Tibial nerve (tissue), 4 donors: ENCODE measurements around the gene CPA4. TPM values are rescaled to one million over a fixed set of nuclear protein-coding genes. Genes with fewer than 3 reads are reported as not detected.
"Not testable (repeated sequence)": the region's sequence is repeated elsewhere in the genome, so short reads cannot be mapped to it uniquely, and the experiment has no call there.

Source experiments
- DNase-seq, 2 donors: peaks; one replicate each; pipeline ENCODE4 v3.0.0-alpha.2; 2019; ENCODE audit warnings: low spot score in 2 of 2
- H3K27ac ChIP-seq, 4 donors: fragments of 200-600 bp; sonication (generic) in 3 of 4; one replicate each; pipeline ENCODE4 v1.5.1; 2017 to 2019; ENCODE audit warnings: mild to moderate bottlenecking in 1 of 4
- H3K27me3 ChIP-seq, 2 donors: fragments of 200-600 bp; sonication (generic) in 1 of 2; one replicate each; pipeline versions ENCODE4 v1.5.1 to v1.6.0; 2017 to 2019
- H3K36me3 ChIP-seq, 3 donors: fragments of 200-600 bp; sonication (generic); one replicate each; pipeline ENCODE4 v1.5.1; 2018 to 2019
- H3K4me1 ChIP-seq, 4 donors: fragments of 200-600 bp; sonication (generic) in 3 of 4; one replicate each; pipeline ENCODE4 v1.5.1; 2017 to 2019
- H3K4me3 ChIP-seq, 4 donors: fragments of 200-600 bp; sonication (generic) in 3 of 4; one replicate each; pipeline ENCODE4 v1.5.1; 2017 to 2019; ENCODE audit warnings: mild to moderate bottlenecking in 1 of 4, moderate library complexity in 1 of 4
- H3K9me3 ChIP-seq, 4 donors: fragments of 200-600 bp; sonication (generic) in 3 of 4; one replicate each; pipeline ENCODE4 v1.5.1; 2017 to 2019
- CTCF ChIP-seq, 5 experiments: fragments of 200-600 bp in 3 of 5; fragments of 450-650 bp in 2 of 5; sonication (generic) in 3 of 5; IDR thresholded peaks; one replicate each; pipeline ENCODE4 v1.5.1; 2016 to 2019; ENCODE audit warnings: antibody characterized with exemption in 5 of 5, mild to moderate bottlenecking in 3 of 5, moderate library complexity in 2 of 5
- EP300 ChIP-seq, 2 donors: sonication (generic); formaldehyde crosslinking; IDR thresholded peaks; one replicate each; pipeline ENCODE4 v1.6.1; 2017; ENCODE audit warnings: antibody characterized with exemption in 2 of 2, mild to moderate bottlenecking in 1 of 2
- POLR2A ChIP-seq, 2 donors: fragments of 450-650 bp; IDR thresholded peaks; one replicate each; pipeline ENCODE4 v1.6.1; 2017; ENCODE audit warnings: antibody characterized with exemption in 2 of 2, mild to moderate bottlenecking in 2 of 2, moderate library complexity in 2 of 2
- WGBS, 2 donors: methylation state at CpG; one replicate each; pipeline ENCODE4 v1.1.5; 2018; 5-methylcytosine and 5-hydroxymethylcytosine counted together
- total RNA-seq, 4 donors: library from RNA; depleted of rRNA; stranded (reverse); fragments of >200 nt; gene quantifications; one replicate each; pipeline ENCODE4 v1.1.0, GENCODE V29; 2016

Gene CPA4
- total RNA-seq, result 1 to 10 TPM in 1 of 4 donors, not detected in 3; 5.4 TPM

- Histone ChIP-seq H3K4me1 (peaks cover 0 to 8% (median 0%) of the 10 kb centered on the region in 4 donors), H3K27me3 (no peaks in the 10 kb centered on the region), H3K27ac (peak within 1 kb of the TSS in 1 of 4 donors; percentile 6), H3K9me3 (no peaks in the 10 kb centered on the region), H3K36me3 (no peaks in the 10 kb centered on the region), H3K4me3 (no peak within 1 kb of the TSS)
- TF ChIP-seq CTCF (IDR thresholded peaks at IDR 0.05) (no peak), EP300 (IDR thresholded peaks at IDR 0.05) (peak in 1 of 2 donors; percentile 42)
- WGBS, 2 donors, result 31 to 50% methylated on average over 1 of the region's 1 CpG
- DNase-seq, result peak in 1 of 2 donors; percentile 46
Observed at GRCh38 chr7:130292682-130293257, at the start of gene CPA4. TSS of gene CPA4 (plus strand) at chr7:130293161. CDS start at chr7:130293181, 20 bp downstream.

GRCh38 chr7:130243486-130243885 lies 49.5 kb upstream of the CPA4 start:
- H3K27me3 ChIP-seq, H3K4me1 ChIP-seq, DNase-seq, H3K27ac ChIP-seq, H3K9me3 ChIP-seq, H3K4me3 ChIP-seq, H3K36me3 ChIP-seq: not testable (repeated sequence)
- WGBS, 2 donors, result 0 to 5% methylated on average over 1 of the region's 1 CpG

- not testable (repeated sequence) for H3K4me3 ChIP-seq, H3K27me3 ChIP-seq, H3K36me3 ChIP-seq, DNase-seq, H3K9me3 ChIP-seq, H3K27ac ChIP-seq, H3K4me1 ChIP-seq
- 93 to 96% methylated on average over 1 of the region's 1 CpG for WGBS, 2 donors
Observed at GRCh38 chr7:130246491-130246890, 46.5 kb upstream of the CPA4 start.

- H3K27ac ChIP-seq, DNase-seq, H3K36me3 ChIP-seq, H3K4me1 ChIP-seq, H3K27me3 ChIP-seq, H3K4me3 ChIP-seq: not testable (repeated sequence)
- 91 to 99% methylated on average over 5 of the region's 5 CpGs for WGBS, 2 donors
- H3K9me3 ChIP-seq, result peaks cover 0 to 16% (median 0%) of the 10 kb centered on the region in 4 donors
Observed at GRCh38 chr7:130248842-130249241, 44.1 kb upstream of the CPA4 start.

- WGBS, 2 donors, result 93 to 98% methylated on average over 3 of the region's 3 CpGs
- not testable (repeated sequence) for H3K27me3 ChIP-seq, H3K36me3 ChIP-seq, DNase-seq, H3K4me3 ChIP-seq, H3K4me1 ChIP-seq, H3K27ac ChIP-seq
- peaks cover 0 to 21% (median 0%) of the 10 kb centered on the region in 4 donors for H3K9me3 ChIP-seq
Observed at GRCh38 chr7:130249626-130250025, 43.3 kb upstream of the CPA4 start.

GRCh38 chr7:130254555-130254954 lies 38.4 kb upstream of the CPA4 start:
- H3K27me3 ChIP-seq, result no peaks in the 10 kb centered on the region
- peaks cover 0 to 55% (median 9%) of the 10 kb centered on the region in 4 donors for H3K9me3 ChIP-seq
- no peak for DNase-seq
- 87 to 94% methylated on average over 6 of the region's 6 CpGs for WGBS, 2 donors
- no peaks in the 10 kb centered on the region for H3K4me1 ChIP-seq
- no peaks in the 10 kb centered on the region for H3K36me3 ChIP-seq
- no peak overlapping the region for H3K27ac ChIP-seq
- no peak overlapping the region for H3K4me3 ChIP-seq
- no peak for TF ChIP-seq CTCF (IDR thresholded peaks at IDR 0.05)
- no peak for TF ChIP-seq EP300 (IDR thresholded peaks at IDR 0.05)
- no peak for TF ChIP-seq POLR2A (IDR thresholded peaks at IDR 0.05)

GRCh38 chr7:130256704-130257103 lies 36.3 kb upstream of the CPA4 start:
- no peaks in the 10 kb centered on the region for H3K4me1 ChIP-seq
- TF ChIP-seq CTCF (IDR thresholded peaks at IDR 0.05), result no peak
- no peak for TF ChIP-seq POLR2A (IDR thresholded peaks at IDR 0.05)
- TF ChIP-seq EP300 (IDR thresholded peaks at IDR 0.05), result no peak
- no peak overlapping the region for H3K27ac ChIP-seq
- no peaks in the 10 kb centered on the region for H3K27me3 ChIP-seq
- no peak overlapping the region for H3K4me3 ChIP-seq
- 69 to 79% methylated on average over 2 of the region's 2 CpGs for WGBS, 2 donors
- peaks cover 0 to 69% (median 9%) of the 10 kb centered on the region in 4 donors for H3K9me3 ChIP-seq
- H3K36me3 ChIP-seq, result no peaks in the 10 kb centered on the region
- DNase-seq, result no peak
